HEK293 (cell line): ENCODE measurements around the gene FMN1.

ENCODE experiments used
- GLI4 ChIP-seq: fragments of 450-650 bp; formaldehyde crosslinking; IDR thresholded peaks from 2 replicates; pipeline ENCODE4 v1.5.1; 2016; ENCODE audit warnings: missing biosample characterization, missing genetic modification characterization
- ZNF626 ChIP-seq: fragments of 450-650 bp; sonication (Bioruptor Pico); formaldehyde crosslinking; IDR thresholded peaks from 2 replicates; pipeline ENCODE4 v1.5.1; 2018; ENCODE audit warnings: missing biosample characterization, missing genetic modification characterization, inconsistent platforms

DNA sequence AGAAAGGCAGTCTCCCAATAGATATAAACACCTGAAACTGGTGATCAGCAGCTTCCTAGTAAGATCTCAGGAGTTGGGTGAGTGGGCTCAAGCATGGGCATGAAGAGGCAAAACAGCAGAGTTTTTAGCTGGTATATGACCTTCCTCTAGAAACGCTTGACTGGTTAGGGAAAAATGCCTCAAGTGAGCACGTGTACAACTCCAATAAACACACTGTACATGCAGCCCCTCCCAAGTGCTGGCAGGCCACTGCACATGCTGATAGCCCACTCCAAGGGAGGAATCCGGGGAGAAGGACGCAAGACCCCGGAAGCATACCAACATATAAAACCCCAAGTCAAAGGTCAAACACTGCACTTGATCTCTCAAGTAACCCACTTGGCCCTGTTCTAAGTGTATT lies 143.0 kb downstream of the FMN1 start:
- no peak for TF ChIP-seq GLI4 (tag by site-specific recombination)
- TF ChIP-seq ZNF626 (tag by site-specific recombination) = no peak
